CD4-positive, alpha-beta memory T cell (primary cell): ENCODE data around the gene DEGS1. TPM values are rescaled to one million over a fixed set of nuclear protein-coding genes. Genes with fewer than 3 reads are reported as not detected.

Experiments used
- CTCF ChIA-PET: fragments of 350-600 bp; sonication (Branson Sonifier 250); formaldehyde crosslinking; loops from one replicate; lab custom pipeline; 2021; ENCODE audit warnings: inconsistent platforms; ENCODE audit not compliant: partially characterized antibody; lab: Charles Lee
- POLR2A ChIA-PET: fragments of 350-600 bp; sonication (Branson Sonifier 250); formaldehyde crosslinking; loops from one replicate; lab custom pipeline; 2021; ENCODE audit not compliant: partially characterized antibody; lab: Charles Lee
- DNase-seq, 5 donors: peaks; one replicate each; pipeline versions ENCODE4 v3.0.0 to v3.0.0-alpha.2; 2020 to 2022; ENCODE audit warnings: mixed read lengths in 1 of 5
- H3K27ac ChIP-seq: one replicate; pipeline ENCODE4 v1.7.0; 2013; ENCODE audit warnings: low read depth, low read length
- H3K27me3 ChIP-seq: 2 replicates; pipeline ENCODE4 v1.7.0; 2013; ENCODE audit warnings: mild to moderate bottlenecking, low read length, moderate library complexity; ENCODE audit not compliant: insufficient read depth
- H3K36me3 ChIP-seq: 2 replicates; pipeline ENCODE4 v1.7.0; 2013; ENCODE audit warnings: mild to moderate bottlenecking, low read length, moderate library complexity; ENCODE audit not compliant: insufficient read depth
- H3K4me1 ChIP-seq: 2 replicates; pipeline ENCODE4 v1.7.0; 2013; ENCODE audit warnings: mild to moderate bottlenecking, low read length, moderate library complexity; ENCODE audit not compliant: insufficient read depth
- H3K4me3 ChIP-seq, 2 donors: one replicate each; pipeline ENCODE4 v1.7.0; 2013; ENCODE audit warnings: low read length in 2 of 2, mild to moderate bottlenecking in 1 of 2
- H3K9me3 ChIP-seq, 2 donors: one replicate each; pipeline ENCODE4 v1.7.0; 2013; ENCODE audit warnings: low read length in 2 of 2, control low read depth in 1 of 2; ENCODE audit not compliant: control insufficient read depth in 1 of 2
- H3K27ac Mint-ChIP-seq, 7 donors: one replicate each; pipeline ENCODE4 v1.8.0; 2020 to 2021; ENCODE audit warnings: mixed read lengths in 7 of 7, mild to moderate bottlenecking in 6 of 7, inconsistent platforms in 3 of 7, moderate library complexity in 3 of 7
- H3K27me3 Mint-ChIP-seq, 2 donors: one replicate each; pipeline ENCODE4 v1.8.0; 2020 to 2021; ENCODE audit warnings: mixed read lengths in 2 of 2
- H3K36me3 Mint-ChIP-seq, 2 donors: one replicate each; pipeline ENCODE4 v1.8.0; 2020 to 2021; ENCODE audit warnings: mixed read lengths in 2 of 2, inconsistent platforms in 1 of 2, mild to moderate bottlenecking in 1 of 2
- H3K4me1 Mint-ChIP-seq, 4 donors: one replicate each; pipeline ENCODE4 v1.8.0; 2020 to 2021; ENCODE audit warnings: mixed read lengths in 4 of 4, mild to moderate bottlenecking in 1 of 4
- H3K4me3 Mint-ChIP-seq, 8 donors: one replicate each; pipeline ENCODE4 v1.8.0; 2020 to 2021; ENCODE audit warnings: mixed read lengths in 8 of 8, mild to moderate bottlenecking in 7 of 8, moderate library complexity in 6 of 8, inconsistent platforms in 3 of 8
- H3K9me3 Mint-ChIP-seq, 8 donors: one replicate each; pipeline ENCODE4 v1.8.0; 2020 to 2021; ENCODE audit warnings: mixed read lengths in 8 of 8, mild to moderate bottlenecking in 5 of 8, inconsistent platforms in 3 of 8, moderate library complexity in 1 of 8
- intact Hi-C: fragments of 100-400 bp; cut with micrococcal nuclease; formaldehyde crosslinking; loops from one replicate; pipeline ENCODE4 v1.15.1; 2023
- polyA plus RNA-seq, 2 donors: library from polyadenylated mRNA; unstranded; fragments of 300-500 nt; fragmentation: Illumina TruSeq; gene quantifications; one replicate each; pipeline ENCODE4 v1.2.3, GENCODE V29; 2021
- total RNA-seq, 2 experiments: library from RNA; stranded (reverse); gene quantifications; one replicate each; pipeline ENCODE4 v1.2.3, GENCODE V29; 2021

DEGS1 gene
- total RNA-seq (10 to 100 TPM; 58.5 TPM), polyA plus RNA-seq (100 to 1,000 TPM; 135 to 137 TPM)

DNA sequence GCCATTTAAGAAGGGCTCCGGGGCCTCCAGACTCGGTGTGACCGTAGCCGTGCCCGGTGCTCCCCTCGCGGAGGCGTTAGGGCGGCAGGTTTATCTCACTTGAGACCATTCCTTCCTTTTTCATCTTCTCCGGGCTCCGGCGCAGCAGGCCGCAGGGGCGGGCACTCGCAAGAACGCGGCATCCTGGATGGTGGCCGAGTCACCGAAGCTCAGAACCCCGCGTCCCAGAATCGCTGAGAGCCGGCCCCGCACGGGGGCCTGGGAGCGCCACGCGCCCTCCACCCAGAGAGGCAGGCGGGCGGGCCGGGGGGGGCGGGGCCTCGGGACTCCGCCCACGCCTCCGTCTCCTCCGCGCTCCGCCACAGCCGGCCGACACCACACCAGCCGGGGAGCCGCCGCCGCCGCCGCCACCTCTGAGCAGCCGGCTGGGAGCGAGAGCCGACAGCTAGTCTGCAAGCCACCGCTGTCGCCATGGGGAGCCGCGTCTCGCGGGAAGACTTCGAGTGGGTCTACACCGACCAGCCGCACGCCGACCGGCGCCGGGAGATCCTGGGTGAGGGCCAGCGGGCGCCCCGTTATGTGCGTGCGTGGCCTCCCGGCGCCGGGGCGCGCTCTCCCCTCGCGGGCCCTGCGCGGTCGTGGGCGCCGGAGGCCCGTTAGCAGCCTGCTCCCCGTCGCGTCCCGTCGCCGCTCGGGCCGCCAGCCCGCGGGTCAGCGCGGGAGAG, at the start of gene DEGS1:
Gene DEGS1 (plus strand): TSS at position 375 of the 725 bp plus-strand sequence. CDS start 97 bp downstream, at position 472.
- H3K9me3 ChIP-seq = no peaks in the 10 kb centered on the region
- Mint-ChIP-seq H3K9me3 (peaks cover 0 to 4% (median 0%) of the 10 kb centered on the region in 8 donors), H3K27ac (peak within 1 kb of the TSS; percentile 91 to 99 (median 98)), H3K4me1 (peaks cover 27 to 53% (median 40%) of the 10 kb centered on the region in 4 donors), H3K4me3 (peak within 1 kb of the TSS; percentile 90 to 97 (median 94)), H3K27me3 (no peaks in the 10 kb centered on the region), H3K36me3 (peaks cover 3 to 24% of the 10 kb centered on the region in 2 donors)
- CTCF ChIA-PET = interaction anchor here (0.8 to 1.9 kb wide), 6 partner anchors 13 to 152 kb away, joined by 3 to 7 read pairs (median 4); no protein-coding TSS in a partner anchor
- POLR2A ChIA-PET = interaction anchor here (0.6 to 4.7 kb wide), 28 partner anchors 9 to 1816 kb away, joined by 3 to 49 read pairs (median 6); partner anchors contain the start of genes CNIH4, FBXO28, NVL and SDE2
- H3K36me3 ChIP-seq = no peaks in the 10 kb centered on the region
- H3K4me3 ChIP-seq = peak within 1 kb of the TSS; percentile 79
- DNase-seq = peak; percentile 84 to 88 (median 85)
- H3K4me1 ChIP-seq = peaks cover 59% of the 10 kb centered on the region
- peak within 1 kb of the TSS; percentile 93 for H3K27ac ChIP-seq
- intact Hi-C loops = loop anchor here (1.0 to 10.0 kb wide), 9 partner anchors 13 to 1566 kb away; partner anchors contain the start of genes CNIH4, FBXO28, MIA3 and NVL
- no peaks in the 10 kb centered on the region for H3K27me3 ChIP-seq

DNA sequence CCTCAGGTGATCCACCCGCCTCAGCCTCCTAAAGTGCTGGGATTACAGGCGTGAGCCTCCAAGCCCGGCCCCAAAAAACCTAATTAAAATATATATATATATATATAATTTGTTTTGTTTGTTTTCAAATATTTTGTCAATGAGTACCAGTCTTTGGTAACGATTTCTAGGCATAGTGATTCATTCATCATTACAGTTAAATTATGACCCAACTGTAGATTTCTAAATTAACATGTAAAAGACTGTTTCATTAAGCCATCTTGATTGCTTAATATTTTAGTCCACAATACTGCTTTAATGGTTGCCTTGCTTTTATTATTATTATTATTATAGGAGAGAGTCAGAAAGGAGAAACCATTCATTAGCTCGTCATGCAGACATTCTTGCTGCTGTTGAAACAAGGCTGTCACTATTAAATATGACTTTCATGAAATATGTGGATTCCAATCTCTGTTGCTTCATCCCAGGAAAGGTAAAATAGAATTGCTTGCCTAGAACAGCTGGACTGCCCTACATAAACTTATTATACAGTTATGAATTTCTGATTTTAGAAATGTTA, 49.2 kb upstream of the DEGS1 start:
- Histone ChIP-seq H3K27me3 (no peaks in the 10 kb centered on the region), H3K4me3 (no peak overlapping the region), H3K9me3 (no peaks in the 10 kb centered on the region), H3K27ac (no peak overlapping the region), H3K36me3 (peaks cover 35% of the 10 kb centered on the region), H3K4me1 (no peaks in the 10 kb centered on the region)
- CTCF ChIA-PET = no interaction called here
- intact Hi-C loops = no loop called here
- Mint-ChIP-seq H3K4me3 (no peak overlapping the region), H3K4me1 (peaks cover 0 to 2% (median under 1%) of the 10 kb centered on the region in 4 donors), H3K9me3 (no peaks in the 10 kb centered on the region), H3K27ac (no peak overlapping the region), H3K27me3 (no peaks in the 10 kb centered on the region), H3K36me3 (peaks cover 38 to 50% of the 10 kb centered on the region in 2 donors)
- no peak for DNase-seq
- POLR2A ChIA-PET = no interaction called here

GRCh38 chr1:224137518-224137917, 45.5 kb upstream of the DEGS1 start:
- H3K27ac Mint-ChIP-seq = peak overlapping the region in 1 of 7 donors; percentile 12
- H3K9me3 Mint-ChIP-seq = no peaks in the 10 kb centered on the region
- no peak overlapping the region for H3K27ac ChIP-seq
- CTCF ChIA-PET = no interaction called here
- intact Hi-C loops = no loop called here
- H3K4me1 Mint-ChIP-seq = peaks cover 0 to 2% (median 0%) of the 10 kb centered on the region in 4 donors
- no peaks in the 10 kb centered on the region for H3K27me3 Mint-ChIP-seq
- H3K4me3 Mint-ChIP-seq = no peak overlapping the region
- no peaks in the 10 kb centered on the region for H3K9me3 ChIP-seq
- no peaks in the 10 kb centered on the region for H3K27me3 ChIP-seq
- no peak overlapping the region for H3K4me3 ChIP-seq
- POLR2A ChIA-PET = no interaction called here
- peaks cover 11 to 44% of the 10 kb centered on the region in 2 donors for H3K36me3 Mint-ChIP-seq
- peaks cover 23% of the 10 kb centered on the region for H3K36me3 ChIP-seq
- H3K4me1 ChIP-seq = no peaks in the 10 kb centered on the region
- DNase-seq = no peak

DNA sequence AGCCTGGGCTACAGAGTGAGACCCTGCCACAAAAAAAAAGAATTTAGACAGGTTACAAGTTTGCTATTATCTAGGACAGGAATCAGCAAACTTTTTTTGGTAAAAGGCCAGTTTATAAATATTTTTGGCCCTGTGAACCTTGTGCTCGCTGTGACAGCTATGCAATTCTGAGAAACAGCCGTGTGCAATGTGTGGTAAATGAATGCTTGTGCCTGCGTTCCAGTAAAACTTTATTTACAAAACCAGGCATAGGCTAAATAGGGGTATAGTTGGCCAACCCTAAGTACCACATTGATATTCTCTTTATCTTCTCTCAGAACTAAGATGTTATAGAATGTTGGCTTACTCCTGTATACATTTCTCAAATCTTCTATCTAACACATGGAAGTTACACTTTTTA, 44.8 kb upstream of the DEGS1 start:
- no peak overlapping the region for H3K4me3 Mint-ChIP-seq
- ChIA-PET POLR2A (interaction anchor here (0.5 kb wide), 1 partner anchor 284 kb away, joined by 3 read pairs; no protein-coding TSS in a partner anchor), CTCF (no interaction called here)
- H3K27ac Mint-ChIP-seq = peak overlapping the region in 1 of 7 donors; percentile 46
- no peak overlapping the region for H3K4me3 ChIP-seq
- no peaks in the 10 kb centered on the region for H3K9me3 ChIP-seq
- DNase-seq = no peak
- peaks cover 17% of the 10 kb centered on the region for H3K36me3 ChIP-seq
- H3K36me3 Mint-ChIP-seq = peaks cover 5 to 42% of the 10 kb centered on the region in 2 donors
- H3K4me1 ChIP-seq = no peaks in the 10 kb centered on the region
- peaks cover 0 to 2% (median 0%) of the 10 kb centered on the region in 4 donors for H3K4me1 Mint-ChIP-seq
- H3K27me3 Mint-ChIP-seq = no peaks in the 10 kb centered on the region
- no peaks in the 10 kb centered on the region for H3K9me3 Mint-ChIP-seq
- H3K27ac ChIP-seq = no peak overlapping the region
- intact Hi-C loops = no loop called here
- no peaks in the 10 kb centered on the region for H3K27me3 ChIP-seq

GRCh38 chr1:224141693-224142092, 41.3 kb upstream of the DEGS1 start:
- Histone ChIP-seq H3K27ac (no peak overlapping the region), H3K36me3 (peaks cover 13% of the 10 kb centered on the region), H3K9me3 (no peaks in the 10 kb centered on the region), H3K4me1 (no peaks in the 10 kb centered on the region), H3K4me3 (no peak overlapping the region), H3K27me3 (no peaks in the 10 kb centered on the region)
- intact Hi-C loops = no loop called here
- H3K4me1 Mint-ChIP-seq = no peaks in the 10 kb centered on the region
- no peak overlapping the region for H3K4me3 Mint-ChIP-seq
- ChIA-PET CTCF (interaction anchor here (0.7 kb wide), 1 partner anchor 29 kb away, joined by 3 read pairs; no protein-coding TSS in a partner anchor), POLR2A (no interaction called here)
- peaks cover 3 to 33% of the 10 kb centered on the region in 2 donors for H3K36me3 Mint-ChIP-seq
- H3K9me3 Mint-ChIP-seq = no peaks in the 10 kb centered on the region
- peak overlapping the region in 1 of 7 donors; percentile 22 for H3K27ac Mint-ChIP-seq
- no peak for DNase-seq
- H3K27me3 Mint-ChIP-seq = no peaks in the 10 kb centered on the region

DNA sequence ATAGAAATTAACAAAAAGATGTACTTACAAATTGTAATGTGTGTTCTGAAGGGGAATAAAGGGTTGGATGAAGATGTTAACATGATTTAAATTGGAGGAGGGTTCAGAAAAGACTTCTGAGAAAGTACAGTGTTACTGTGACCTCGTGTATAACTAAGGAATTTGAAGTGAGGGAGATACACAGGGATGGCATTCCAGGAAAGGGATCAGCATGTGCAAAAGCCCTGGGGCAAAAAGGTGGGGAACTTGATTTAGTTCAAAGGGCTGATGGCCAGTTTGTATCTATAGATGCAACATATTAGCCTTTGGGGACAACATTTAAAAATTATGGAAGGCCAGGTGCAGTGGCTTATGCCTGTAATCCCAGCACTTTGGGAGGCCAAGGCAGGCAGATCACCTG, 33.3 kb upstream of the DEGS1 start:
- Mint-ChIP-seq H3K27ac (peak overlapping the region in 6 of 7 donors; percentile 23 to 74 (median 34)), H3K27me3 (no peaks in the 10 kb centered on the region), H3K4me3 (no peak overlapping the region), H3K36me3 (peaks cover 0 to 20% of the 10 kb centered on the region in 2 donors), H3K4me1 (peaks cover 16 to 21% (median 18%) of the 10 kb centered on the region in 4 donors), H3K9me3 (no peaks in the 10 kb centered on the region)
- intact Hi-C loops = no loop called here
- Histone ChIP-seq H3K4me1 (no peaks in the 10 kb centered on the region), H3K27me3 (no peaks in the 10 kb centered on the region), H3K9me3 (no peaks in the 10 kb centered on the region), H3K4me3 (no peak overlapping the region), H3K36me3 (peaks cover 3% of the 10 kb centered on the region), H3K27ac (no peak overlapping the region)
- DNase-seq = no peak
- POLR2A ChIA-PET = no interaction called here
- CTCF ChIA-PET = interaction anchor here (0.9 kb wide), 1 partner anchor 27 kb away, joined by 3 read pairs; no protein-coding TSS in a partner anchor

DNA sequence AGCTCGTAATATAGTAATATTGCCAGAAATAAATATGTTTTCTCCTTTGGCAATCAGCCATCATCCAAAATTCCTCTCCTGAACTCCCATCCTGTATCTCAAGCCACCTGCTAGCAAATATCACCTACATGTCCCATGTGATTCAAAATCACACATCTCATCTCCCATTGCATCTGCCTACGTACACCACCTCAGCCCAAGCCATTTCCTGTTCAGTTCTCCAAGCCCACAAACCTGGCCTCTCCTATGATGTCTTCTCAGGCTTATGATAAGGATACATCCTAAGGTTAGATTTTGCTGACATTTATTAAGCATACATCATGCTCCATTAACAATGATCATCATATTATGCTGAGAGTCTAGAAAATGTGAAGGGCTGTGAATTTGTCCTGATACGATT, 31.9 kb upstream of the DEGS1 start:
- Histone ChIP-seq H3K9me3 (no peaks in the 10 kb centered on the region), H3K27me3 (no peaks in the 10 kb centered on the region), H3K27ac (no peak overlapping the region), H3K36me3 (peaks cover 9% of the 10 kb centered on the region), H3K4me3 (no peak overlapping the region), H3K4me1 (no peaks in the 10 kb centered on the region)
- intact Hi-C loops = no loop called here
- peaks cover 6 to 26% of the 10 kb centered on the region in 2 donors for H3K36me3 Mint-ChIP-seq
- no peaks in the 10 kb centered on the region for H3K9me3 Mint-ChIP-seq
- H3K27me3 Mint-ChIP-seq = no peaks in the 10 kb centered on the region
- peaks cover 16 to 21% (median 18%) of the 10 kb centered on the region in 4 donors for H3K4me1 Mint-ChIP-seq
- ChIA-PET CTCF (no interaction called here), POLR2A (interaction anchor here (1.1 to 1.2 kb wide), 2 partner anchors 8 to 32 kb away, joined by 3 read pairs; partner anchors contain the start of gene DEGS1)
- H3K4me3 Mint-ChIP-seq = peak overlapping the region in 1 of 8 donors; percentile 1
- H3K27ac Mint-ChIP-seq = peak overlapping the region in 6 of 7 donors; percentile 7 to 87 (median 46)
- DNase-seq = no peak
